ENCODE data around the gene ENDOG.
"Not testable (repeated sequence)": the region's sequence is repeated elsewhere in the genome, so short reads cannot be mapped to it uniquely, and the experiment has no call there.

Gene ENDOG

GRCh38 chr9:128782669-128783068 is 35.6 kb upstream of the ENDOG start:
- H3K4me3 ChIP-seq (ENCODE audit: low read length) = no peak overlapping the region
- no peaks in the 10 kb centered on the region for H3K36me3 ChIP-seq (ENCODE audit: control insufficient read depth, insufficient read depth, low read length)
- no peaks in the 10 kb centered on the region; the same call in 1 of the 2 replicates for H3K9me3 ChIP-seq (ENCODE audit: control insufficient read depth, insufficient read depth, low read length)
- no CpG with 5 or more reads among the region's 1 CpG for WGBS (ENCODE audit: insufficient coverage, insufficient read length)
- no peak overlapping the region for H3K27ac ChIP-seq (ENCODE audit: low read length)
- no peaks in the 10 kb centered on the region for H3K4me1 ChIP-seq (ENCODE audit: control insufficient read depth, insufficient read depth, low read length)
- DNase-seq (ENCODE audit: low read depth, low spot score) = no peak
- no peaks in the 10 kb centered on the region for H3K27me3 ChIP-seq (ENCODE audit: control insufficient read depth, insufficient read depth, low read length)

GRCh38 chr9:128785427-128785826 is 32.9 kb upstream of the ENDOG start:
- WGBS (ENCODE audit: insufficient coverage, insufficient read length) = no CpG with 5 or more reads among the region's 6 CpGs
- no peaks in the 10 kb centered on the region for H3K4me1 ChIP-seq (ENCODE audit: control insufficient read depth, insufficient read depth, low read length)
- DNase-seq (ENCODE audit: low read depth, low spot score) = no peak
- no peak overlapping the region for H3K27ac ChIP-seq (ENCODE audit: low read length)
- no peaks in the 10 kb centered on the region for H3K36me3 ChIP-seq (ENCODE audit: control insufficient read depth, insufficient read depth, low read length)
- H3K9me3 ChIP-seq (ENCODE audit: control insufficient read depth, insufficient read depth, low read length) = no peaks in the 10 kb centered on the region
- H3K27me3 ChIP-seq (ENCODE audit: control insufficient read depth, insufficient read depth, low read length) = no peaks in the 10 kb centered on the region
- no peak overlapping the region for H3K4me3 ChIP-seq (ENCODE audit: low read length)

DNA sequence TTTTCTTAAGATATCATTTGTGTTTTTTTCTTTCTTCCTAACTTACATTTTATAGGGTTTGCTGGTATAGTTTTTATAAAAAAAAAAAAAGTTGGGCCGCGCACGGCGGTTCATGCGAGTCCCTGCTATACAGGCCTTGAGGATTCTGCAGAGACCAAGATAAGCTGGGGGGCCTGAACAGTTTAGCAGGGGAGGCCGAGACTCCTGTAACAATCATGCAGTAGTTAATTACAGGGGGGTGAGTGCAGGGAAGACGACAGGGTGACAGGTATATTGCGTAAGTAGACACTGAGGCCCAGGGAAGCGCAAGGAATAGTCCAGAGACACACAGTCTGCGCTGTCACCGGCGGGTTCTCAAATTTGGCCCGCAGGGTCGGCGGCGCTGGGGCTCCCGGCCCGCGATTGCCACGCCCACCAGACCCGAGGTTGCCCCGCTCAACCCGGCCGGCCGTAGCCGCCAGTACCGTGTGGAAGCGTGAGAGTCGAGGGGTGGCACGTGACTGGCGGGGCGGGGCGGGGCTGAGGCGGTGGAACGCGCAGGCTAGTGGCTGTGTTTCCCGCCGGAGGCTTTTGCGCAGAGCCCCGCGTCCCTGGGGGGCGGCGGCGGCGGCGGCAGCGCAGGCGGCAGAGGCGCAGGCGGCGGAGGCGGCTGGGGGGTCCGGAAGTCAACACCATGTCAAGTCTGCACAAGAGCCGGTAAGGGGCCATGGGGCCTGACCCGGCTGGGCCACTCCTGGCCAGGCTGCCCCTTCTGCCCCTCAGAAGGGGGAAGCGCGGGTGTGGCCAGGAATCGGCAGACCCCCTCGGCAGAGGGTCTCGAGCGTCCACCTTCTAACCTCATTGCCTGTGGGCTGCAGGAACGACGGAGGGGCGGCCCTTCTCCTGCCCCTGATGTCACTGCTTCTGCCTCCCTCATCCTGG is 31.4 kb upstream of the ENDOG start, which contains the start of gene TBC1D13:
TSS of gene TBC1D13 (plus strand) at position 573 of the 921 bp plus-strand sequence. CDS start at position 674, 101 bp downstream.
- Histone ChIP-seq H3K36me3 (ENCODE audit: control insufficient read depth, insufficient read depth, low read length) (peaks cover 8% of the 10 kb centered on the region), H3K27ac (ENCODE audit: low read length) (no peak within 1 kb of the TSS), H3K27me3 (ENCODE audit: control insufficient read depth, insufficient read depth, low read length) (no peaks in the 10 kb centered on the region), H3K4me1 (ENCODE audit: control insufficient read depth, insufficient read depth, low read length) (no peaks in the 10 kb centered on the region), H3K9me3 (ENCODE audit: control insufficient read depth, insufficient read depth, low read length) (no peaks in the 10 kb centered on the region), H3K4me3 (ENCODE audit: low read length) (peak within 1 kb of the TSS; percentile 77)
- DNase-seq (ENCODE audit: low read depth, low spot score) = peak; percentile 55
- WGBS (ENCODE audit: insufficient coverage, insufficient read length) = no CpG with 5 or more reads among the region's 64 CpGs

GRCh38 chr9:128787659-128788058 is 30.6 kb upstream of the ENDOG start:
- H3K9me3 ChIP-seq (ENCODE audit: control insufficient read depth, insufficient read depth, low read length) = no peaks in the 10 kb centered on the region
- H3K27me3 ChIP-seq (ENCODE audit: control insufficient read depth, insufficient read depth, low read length) = no peaks in the 10 kb centered on the region
- peak overlapping the region; percentile 77; the same call in 1 of the 2 replicates for H3K4me3 ChIP-seq (ENCODE audit: low read length)
- WGBS (ENCODE audit: insufficient coverage, insufficient read length) = no CpG with 5 or more reads among the region's 7 CpGs
- H3K36me3 ChIP-seq (ENCODE audit: control insufficient read depth, insufficient read depth, low read length) = peaks cover 15% of the 10 kb centered on the region
- no peak for DNase-seq (ENCODE audit: low read depth, low spot score)
- H3K4me1 ChIP-seq (ENCODE audit: control insufficient read depth, insufficient read depth, low read length) = no peaks in the 10 kb centered on the region
- H3K27ac ChIP-seq (ENCODE audit: low read length) = no peak overlapping the region

DNA sequence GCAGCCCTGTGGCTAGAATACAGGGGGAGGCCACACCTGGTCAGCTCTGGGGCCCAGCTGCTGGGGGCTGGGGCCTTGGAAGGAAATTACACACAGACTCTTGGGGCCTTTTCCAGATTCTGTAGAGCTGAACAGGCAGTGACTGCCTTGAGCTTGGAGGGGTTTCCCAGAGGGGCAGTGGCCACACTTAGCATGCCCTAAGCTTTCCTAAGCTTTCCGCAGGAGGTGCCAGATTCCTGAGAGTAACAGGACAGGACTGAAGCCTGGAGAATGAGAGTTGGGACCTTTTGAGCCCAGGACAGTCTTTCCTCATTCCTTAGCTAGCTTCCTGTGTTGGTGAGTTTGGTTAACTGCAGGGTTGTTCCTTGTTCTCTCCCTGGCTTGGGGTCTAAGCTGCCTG is 29.9 kb upstream of the ENDOG start:
- Histone ChIP-seq H3K9me3 (ENCODE audit: control insufficient read depth, insufficient read depth, low read length) (no peaks in the 10 kb centered on the region), H3K27ac (ENCODE audit: low read length) (no peak overlapping the region), H3K4me1 (ENCODE audit: control insufficient read depth, insufficient read depth, low read length) (no peaks in the 10 kb centered on the region), H3K36me3 (ENCODE audit: control insufficient read depth, insufficient read depth, low read length) (peaks cover 19% of the 10 kb centered on the region), H3K4me3 (ENCODE audit: low read length) (no peak overlapping the region), H3K27me3 (ENCODE audit: control insufficient read depth, insufficient read depth, low read length) (no peaks in the 10 kb centered on the region)
- WGBS (ENCODE audit: insufficient coverage, insufficient read length) = no CpG with 5 or more reads among the region's 1 CpG
- no peak for DNase-seq (ENCODE audit: low read depth, low spot score)

- no peaks in the 10 kb centered on the region for H3K27me3 ChIP-seq (ENCODE audit: control insufficient read depth, insufficient read depth, low read length)
- no peak for DNase-seq (ENCODE audit: low read depth, low spot score)
- no peak overlapping the region for H3K4me3 ChIP-seq (ENCODE audit: low read length)
- WGBS (ENCODE audit: insufficient coverage, insufficient read length) = no CpG with 5 or more reads among the region's 4 CpGs
- H3K9me3 ChIP-seq (ENCODE audit: control insufficient read depth, insufficient read depth, low read length) = no peaks in the 10 kb centered on the region
- peaks cover 23% of the 10 kb centered on the region for H3K36me3 ChIP-seq (ENCODE audit: control insufficient read depth, insufficient read depth, low read length)
- no peaks in the 10 kb centered on the region for H3K4me1 ChIP-seq (ENCODE audit: control insufficient read depth, insufficient read depth, low read length)
- no peak overlapping the region for H3K27ac ChIP-seq (ENCODE audit: low read length)
Observed at GRCh38 chr9:128790536-128790935, 27.8 kb upstream of the ENDOG start.

- Histone ChIP-seq H3K9me3 (ENCODE audit: control insufficient read depth, insufficient read depth, low read length) (no peaks in the 10 kb centered on the region), H3K27me3 (ENCODE audit: control insufficient read depth, insufficient read depth, low read length) (no peaks in the 10 kb centered on the region), H3K27ac (ENCODE audit: low read length) (no peak overlapping the region), H3K4me3 (ENCODE audit: low read length) (no peak overlapping the region), H3K36me3 (ENCODE audit: control insufficient read depth, insufficient read depth, low read length) (peaks cover 23% of the 10 kb centered on the region), H3K4me1 (ENCODE audit: control insufficient read depth, insufficient read depth, low read length) (no peaks in the 10 kb centered on the region)
- no CpG with 5 or more reads among the region's 9 CpGs for WGBS (ENCODE audit: insufficient coverage, insufficient read length)
- DNase-seq (ENCODE audit: low read depth, low spot score) = no peak
Observed at GRCh38 chr9:128792134-128792533, 26.2 kb upstream of the ENDOG start.

- peaks cover 23% of the 10 kb centered on the region for H3K36me3 ChIP-seq (ENCODE audit: control insufficient read depth, insufficient read depth, low read length)
- no CpG with 5 or more reads among the region's 8 CpGs for whole genome bisulfite sequencing (ENCODE audit: insufficient coverage, insufficient read length)
- H3K4me1 ChIP-seq (ENCODE audit: control insufficient read depth, insufficient read depth, low read length) = no peaks in the 10 kb centered on the region
Observed at GRCh38 chr9:128792978-128793686, 25.2 kb upstream of the ENDOG start.

DNA sequence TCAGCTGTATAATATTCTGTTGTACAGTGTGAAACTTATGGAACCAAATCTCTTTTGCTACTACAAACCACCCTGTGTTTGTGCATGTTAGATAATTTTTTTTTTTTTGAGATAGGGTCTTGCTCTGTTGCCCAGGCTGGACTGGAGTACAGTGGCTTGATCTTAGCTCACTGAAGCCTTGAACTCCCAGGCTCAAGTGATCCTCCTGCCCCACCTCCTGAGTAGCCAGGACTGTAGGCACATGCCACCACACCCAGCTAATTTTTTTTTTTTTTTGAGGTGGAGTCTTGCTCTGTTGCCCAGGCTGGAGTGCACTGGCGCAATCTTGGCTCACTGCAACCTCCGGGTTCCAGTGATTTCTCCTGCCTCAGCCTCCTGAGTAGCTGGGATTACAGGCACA is 23.3 kb upstream of the ENDOG start:
- H3K36me3 ChIP-seq (ENCODE audit: control insufficient read depth, insufficient read depth, low read length) = peaks cover 28% of the 10 kb centered on the region
- H3K4me1 ChIP-seq (ENCODE audit: control insufficient read depth, insufficient read depth, low read length); H3K27ac ChIP-seq (ENCODE audit: low read length): not testable (repeated sequence)

More at GRCh38 chr9:128792978-128793686, 25.2 kb upstream of the ENDOG start:
- Histone ChIP-seq H3K4me3 (ENCODE audit: low read length) (no peak overlapping the region), H3K9me3 (ENCODE audit: control insufficient read depth, insufficient read depth, low read length) (no peaks in the 10 kb centered on the region), H3K27ac (ENCODE audit: low read length) (no peak overlapping the region), H3K27me3 (ENCODE audit: control insufficient read depth, insufficient read depth, low read length) (no peaks in the 10 kb centered on the region)
- DNase-seq (ENCODE audit: low read depth, low spot score) = no peak

DNA sequence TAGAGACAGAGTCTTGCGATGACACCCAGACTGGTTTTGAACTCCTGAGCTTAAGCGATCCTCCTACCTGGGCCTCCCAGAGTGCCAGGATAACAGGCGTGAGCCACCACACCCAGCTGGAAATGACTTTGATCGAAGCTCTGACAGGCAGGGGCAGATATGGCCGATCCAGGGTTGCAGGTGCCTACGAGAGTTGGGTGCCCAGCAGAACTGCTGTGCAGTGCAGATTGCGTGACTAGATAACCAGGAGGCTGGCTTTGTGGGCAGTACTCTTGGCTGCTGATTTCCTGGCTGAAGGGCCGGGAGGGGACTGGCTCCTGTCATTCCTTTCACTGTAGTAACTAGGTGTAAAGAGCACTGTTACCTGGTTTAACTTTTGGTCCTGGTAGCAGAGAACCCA is 19.4 kb upstream of the ENDOG start:
- Histone ChIP-seq H3K4me1 (ENCODE audit: control insufficient read depth, insufficient read depth, low read length) (no peaks in the 10 kb centered on the region), H3K4me3 (ENCODE audit: low read length) (no peak overlapping the region), H3K27ac (ENCODE audit: low read length) (no peak overlapping the region), H3K27me3 (ENCODE audit: control insufficient read depth, insufficient read depth, low read length) (no peaks in the 10 kb centered on the region), H3K9me3 (ENCODE audit: control insufficient read depth, insufficient read depth, low read length) (no peaks in the 10 kb centered on the region), H3K36me3 (ENCODE audit: control insufficient read depth, insufficient read depth, low read length) (peaks cover 13% of the 10 kb centered on the region)
- no peak for DNase-seq (ENCODE audit: low read depth, low spot score)
- no CpG with 5 or more reads among the region's 8 CpGs for WGBS (ENCODE audit: insufficient coverage, insufficient read length)

More for the DNA sequence above, 23.3 kb upstream of the ENDOG start:
- H3K9me3 ChIP-seq (ENCODE audit: control insufficient read depth, insufficient read depth, low read length); H3K27me3 ChIP-seq (ENCODE audit: control insufficient read depth, insufficient read depth, low read length); DNase-seq (ENCODE audit: low read depth, low spot score); H3K4me3 ChIP-seq (ENCODE audit: low read length): not testable (repeated sequence)
- no CpG with 5 or more reads among the region's 2 CpGs for WGBS (ENCODE audit: insufficient coverage, insufficient read length)

Measured in iPS DF 6.9 (cell line).